WTC11 (cell line): ENCODE data around the gene PNPLA6. TPM values are rescaled to one million over a fixed set of nuclear protein-coding genes. Genes with fewer than 3 reads are reported as not detected.

Source experiments
- ATAC-seq: fragments of 200-7000 bp; cut with Tn5 transposase; 2 replicates; pipeline ENCODE4 v1.10.0; 2021; ENCODE audit warnings: mild to moderate bottlenecking, moderate library complexity
- CTCF ChIA-PET: fragments of 300-600 bp; sonication (Branson Sonifier 250); formaldehyde crosslinking; loops from one replicate; lab custom pipeline; 2021; ENCODE audit warnings: antibody characterized with exemption; lab: Charles Lee
- POLR2A ChIA-PET: fragments of 350-600 bp; sonication (Branson Sonifier 250); formaldehyde crosslinking; loops from one replicate; lab custom pipeline; 2021; ENCODE audit warnings: antibody characterized with exemption; lab: Charles Lee
- DNase-seq: peaks from one replicate; pipeline ENCODE4 v3.0.0; 2021; ENCODE audit warnings: low spot score
- H3K27ac Mint-ChIP-seq: 2 replicates; pipeline ENCODE4 v1.8.0; 2021; ENCODE audit warnings: mixed read lengths
- H3K27me3 Mint-ChIP-seq: 2 replicates; pipeline ENCODE4 v1.8.0; 2021; ENCODE audit warnings: low read depth, mild to moderate bottlenecking, moderate library complexity, mixed read lengths
- H3K36me3 Mint-ChIP-seq: 2 replicates; pipeline ENCODE4 v1.8.0; 2021; ENCODE audit warnings: mixed read lengths
- H3K4me1 Mint-ChIP-seq: 2 replicates; pipeline ENCODE4 v1.8.0; 2022; ENCODE audit warnings: mixed read lengths
- H3K4me3 Mint-ChIP-seq: 2 replicates; pipeline ENCODE4 v1.8.0; 2021; ENCODE audit warnings: mild to moderate bottlenecking, moderate library complexity, mixed read lengths
- H3K9me3 Mint-ChIP-seq: 2 replicates; pipeline ENCODE4 v1.8.0; 2021; ENCODE audit warnings: mixed read lengths
- ARID4B ChIP-seq: sonication (generic); formaldehyde crosslinking; IDR thresholded peaks from 2 replicates; pipeline ENCODE4 v1.8.0; 2023; ENCODE audit warnings: missing genetic modification reagents, mild to moderate bottlenecking, borderline replicate concordance
- ATF6 ChIP-seq: sonication (generic); formaldehyde crosslinking; IDR thresholded peaks from 2 replicates; pipeline ENCODE4 v1.8.1; 2023; ENCODE audit warnings: mild to moderate bottlenecking, missing genetic modification reagents
- ESRRA ChIP-seq: sonication (generic); formaldehyde crosslinking; IDR thresholded peaks from 2 replicates; pipeline ENCODE4 v1.8.1; 2022; ENCODE audit warnings: mild to moderate bottlenecking, missing genetic modification reagents, borderline replicate concordance
- GABPB1 ChIP-seq: sonication (generic); formaldehyde crosslinking; IDR thresholded peaks from 2 replicates; pipeline ENCODE4 v1.8.1; 2023; ENCODE audit warnings: mild to moderate bottlenecking, missing genetic modification reagents
- GTF2I ChIP-seq: fragments of 250-450 bp; sonication (Bioruptor Pico); conservative IDR thresholded peaks from 2 replicates; pipeline ENCODE4 v1.4.0; 2021; ENCODE audit warnings: mild to moderate bottlenecking
- NR1H2 ChIP-seq: sonication (generic); formaldehyde crosslinking; IDR thresholded peaks from 2 replicates; pipeline ENCODE4 v1.9.0; 2021; ENCODE audit warnings: mild to moderate bottlenecking, moderate library complexity, missing genetic modification reagents
- ZNF396 ChIP-seq: fragments of 250-450 bp; sonication (Bioruptor Pico); IDR thresholded peaks from 2 replicates; pipeline ENCODE4 v1.8.0; 2021; ENCODE audit warnings: mild to moderate bottlenecking, moderate library complexity, borderline replicate concordance
- ZSCAN18 ChIP-seq: fragments of 250-450 bp; sonication (Bioruptor Pico); IDR thresholded peaks from 2 replicates; pipeline ENCODE4 v2.1.2; 2022; ENCODE audit warnings: mild to moderate bottlenecking, moderate library complexity
- total RNA-seq: library from RNA; stranded (reverse); gene quantifications from 3 replicates; pipeline ENCODE4 v1.2.3, GENCODE V29; 2021
- TF ChIP-seq, protein P1 (sequence below): fragments of 250-450 bp; sonication (Bioruptor Pico); IDR thresholded peaks from 2 replicates; pipeline ENCODE4 v1.9.0; 2021; ENCODE audit warnings: moderate library complexity, mild to moderate bottlenecking, inconsistent platforms, borderline replicate concordance
- TF ChIP-seq, protein P2 (sequence below): sonication (generic); formaldehyde crosslinking; IDR thresholded peaks from 2 replicates; pipeline ENCODE4 v1.8.1; 2022; ENCODE audit warnings: low read depth, mild to moderate bottlenecking, moderate library complexity, missing genetic modification reagents, borderline replicate concordance
- TF ChIP-seq, protein P3 (sequence below): fragments of 250-450 bp; sonication (Bioruptor Pico); IDR thresholded peaks from 2 replicates; pipeline ENCODE4 v1.8.0; 2021; ENCODE audit warnings: mild to moderate bottlenecking
- TF ChIP-seq, protein P4 (sequence below): fragments of 200-600 bp; IDR thresholded peaks from 2 replicates; pipeline ENCODE4 v1.8.0; 2022; ENCODE audit warnings: antibody characterized with exemption

Gene PNPLA6
- total RNA-seq, 1 experiment from 2014 or later: 149 TPM

DNA sequence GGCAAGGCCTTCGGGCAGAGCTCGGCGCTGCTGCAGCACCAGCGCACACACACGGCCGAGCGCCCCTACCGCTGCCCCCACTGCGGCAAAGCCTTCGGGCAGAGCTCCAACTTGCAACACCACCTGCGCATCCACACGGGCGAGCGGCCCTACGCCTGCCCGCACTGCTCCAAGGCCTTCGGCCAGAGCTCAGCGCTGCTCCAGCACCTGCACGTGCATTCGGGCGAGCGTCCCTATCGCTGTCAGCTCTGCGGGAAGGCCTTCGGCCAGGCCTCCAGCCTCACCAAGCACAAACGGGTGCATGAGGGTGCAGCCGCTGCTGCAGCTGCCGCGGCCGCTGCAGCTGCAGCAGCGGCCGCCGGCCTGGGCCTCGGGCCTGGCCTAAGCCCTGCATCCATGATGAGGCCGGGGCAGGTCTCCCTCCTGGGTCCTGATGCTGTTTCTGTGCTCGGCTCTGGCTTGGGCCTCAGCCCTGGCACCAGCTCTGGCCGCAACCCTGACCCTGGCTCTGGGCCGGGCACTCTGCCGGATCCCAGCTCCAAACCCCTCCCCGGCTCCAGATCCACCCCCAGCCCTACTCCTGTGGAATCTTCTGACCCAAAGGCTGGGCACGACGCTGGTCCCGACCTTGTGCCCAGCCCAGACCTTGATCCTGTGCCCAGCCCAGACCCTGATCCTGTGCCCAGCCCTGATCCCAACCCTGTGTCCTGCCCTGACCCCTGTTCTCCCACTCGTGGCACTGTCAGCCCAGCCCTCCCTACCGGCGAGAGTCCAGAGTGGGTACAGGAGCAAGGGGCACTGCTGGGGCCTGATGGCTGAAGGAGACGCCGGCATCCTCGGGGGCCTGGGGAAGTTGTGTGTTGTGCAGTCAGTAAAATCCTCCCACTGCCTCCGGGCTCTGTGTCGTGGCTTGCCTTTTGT lies 15.1 kb upstream of the PNPLA6 start (continued):
- TF ChIP-seq, protein P1, sequence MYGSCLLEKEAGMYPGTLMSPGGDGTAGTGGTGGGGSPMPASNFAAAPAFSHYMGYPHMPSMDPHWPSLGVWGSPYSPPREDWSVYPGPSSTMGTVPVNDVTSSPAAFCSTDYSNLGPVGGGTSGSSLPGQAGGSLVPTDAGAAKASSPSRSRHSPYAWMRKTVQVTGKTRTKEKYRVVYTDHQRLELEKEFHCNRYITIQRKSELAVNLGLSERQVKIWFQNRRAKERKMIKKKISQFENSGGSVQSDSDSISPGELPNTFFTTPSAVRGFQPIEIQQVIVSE (CRISPR knock-in tag): no peak
- TF ChIP-seq GABPB1 (CRISPR knock-in tag): no peak
- TF ChIP-seq, protein P2, sequence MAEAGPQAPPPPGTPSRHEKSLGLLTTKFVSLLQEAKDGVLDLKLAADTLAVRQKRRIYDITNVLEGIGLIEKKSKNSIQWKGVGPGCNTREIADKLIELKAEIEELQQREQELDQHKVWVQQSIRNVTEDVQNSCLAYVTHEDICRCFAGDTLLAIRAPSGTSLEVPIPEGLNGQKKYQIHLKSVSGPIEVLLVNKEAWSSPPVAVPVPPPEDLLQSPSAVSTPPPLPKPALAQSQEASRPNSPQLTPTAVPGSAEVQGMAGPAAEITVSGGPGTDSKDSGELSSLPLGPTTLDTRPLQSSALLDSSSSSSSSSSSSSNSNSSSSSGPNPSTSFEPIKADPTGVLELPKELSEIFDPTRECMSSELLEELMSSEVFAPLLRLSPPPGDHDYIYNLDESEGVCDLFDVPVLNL: no peak
- TF ChIP-seq, protein P3, sequence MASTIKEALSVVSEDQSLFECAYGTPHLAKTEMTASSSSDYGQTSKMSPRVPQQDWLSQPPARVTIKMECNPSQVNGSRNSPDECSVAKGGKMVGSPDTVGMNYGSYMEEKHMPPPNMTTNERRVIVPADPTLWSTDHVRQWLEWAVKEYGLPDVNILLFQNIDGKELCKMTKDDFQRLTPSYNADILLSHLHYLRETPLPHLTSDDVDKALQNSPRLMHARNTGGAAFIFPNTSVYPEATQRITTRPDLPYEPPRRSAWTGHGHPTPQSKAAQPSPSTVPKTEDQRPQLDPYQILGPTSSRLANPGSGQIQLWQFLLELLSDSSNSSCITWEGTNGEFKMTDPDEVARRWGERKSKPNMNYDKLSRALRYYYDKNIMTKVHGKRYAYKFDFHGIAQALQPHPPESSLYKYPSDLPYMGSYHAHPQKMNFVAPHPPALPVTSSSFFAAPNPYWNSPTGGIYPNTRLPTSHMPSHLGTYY (CRISPR knock-in tag): no peak

GRCh38 chr19:7521551-7522071 lies 13.9 kb upstream of the PNPLA6 start:
- no peak for DNase-seq
- Mint-ChIP-seq H3K9me3 (no peaks in the 10 kb centered on the region), H3K36me3 (no peaks in the 10 kb centered on the region), H3K27me3 (no peaks in the 10 kb centered on the region; the same call in 1 of the 2 replicates), H3K4me3 (peak overlapping the region; percentile 77), H3K27ac (peak overlapping the region; percentile 21), H3K4me1 (peaks cover 15% of the 10 kb centered on the region)
- POLR2A ChIA-PET: interaction anchor here (0.7 to 2.0 kb wide), 7 partner anchors 8 to 29 kb away, joined by 3 to 16 read pairs (median 4); partner anchors contain the start of gene PNPLA6
- CTCF ChIA-PET: interaction anchor here (0.6 to 2.6 kb wide), 9 partner anchors 14 to 1832 kb away, joined by 3 to 12 read pairs (median 5); partner anchors contain the start of genes PNPLA6 and TRAPPC5
- peak; percentile 20 for ATAC-seq
- TF ChIP-seq GTF2I (CRISPR knock-in tag): peak; percentile 52; the same call in 1 of the 2 replicates
- no peak for TF ChIP-seq ZSCAN18 (CRISPR knock-in tag)

DNA sequence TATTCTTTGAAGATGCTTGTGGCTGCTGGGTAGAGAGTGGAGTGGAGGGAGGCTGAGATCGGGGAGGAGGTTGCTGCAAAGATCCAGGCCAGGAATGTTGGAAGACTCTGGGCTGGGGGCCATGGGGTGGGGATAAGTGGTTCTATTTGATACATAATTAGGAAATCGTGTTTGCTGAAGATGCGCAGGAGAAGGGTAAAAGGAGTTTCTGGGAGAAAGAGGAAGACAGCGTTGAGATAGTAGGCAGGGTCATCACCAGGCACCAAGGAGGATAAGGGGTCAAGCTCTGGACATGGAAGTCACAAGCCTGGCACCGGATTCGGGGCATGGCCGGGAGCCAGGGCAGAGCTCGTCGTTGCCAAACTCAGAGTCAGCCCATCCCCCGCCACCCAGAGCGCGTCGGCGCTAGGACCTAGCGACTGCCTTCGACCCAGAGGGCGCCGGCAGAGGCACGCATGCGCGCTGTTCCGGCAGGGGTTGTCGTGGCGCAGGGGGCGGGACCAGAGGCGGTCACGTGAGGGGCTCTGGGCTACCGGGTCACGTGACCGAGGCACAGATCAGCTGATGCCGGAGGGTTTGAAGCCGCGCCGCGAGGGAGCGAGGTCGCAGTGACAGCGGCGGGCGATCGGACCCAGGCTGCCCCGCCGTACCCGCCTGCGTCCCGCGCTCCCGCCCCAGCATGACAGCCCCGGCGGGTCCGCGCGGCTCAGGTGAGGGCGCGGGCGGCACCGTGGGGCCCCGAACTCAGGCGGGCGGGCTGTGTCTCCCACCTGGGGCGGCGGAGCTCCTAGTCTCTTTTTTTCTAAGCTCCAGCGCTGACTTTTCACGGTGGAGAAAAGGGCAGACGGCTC lies 13.2 kb upstream of the PNPLA6 start, which contains the start of gene MCOLN1:
TSS of gene MCOLN1 (plus strand) at position 553 of the 851 bp plus-strand sequence. CDS start at position 680, 127 bp downstream.
- Mint-ChIP-seq H3K36me3 (no peaks in the 10 kb centered on the region), H3K4me3 (peak within 1 kb of the TSS; percentile 77), H3K9me3 (no peaks in the 10 kb centered on the region), H3K27ac (peak within 1 kb of the TSS; percentile 21), H3K27me3 (no peaks in the 10 kb centered on the region; the same call in 1 of the 2 replicates), H3K4me1 (peaks cover 9% of the 10 kb centered on the region; the same call in 1 of the 2 replicates)
- DNase-seq (peak; percentile 100), ATAC-seq (peak; percentile 91)
- ChIA-PET POLR2A (interaction anchor here (0.6 to 2.0 kb wide), 10 partner anchors 9 to 28 kb away, joined by 3 to 16 read pairs (median 4); partner anchors contain the start of gene PNPLA6), CTCF (interaction anchor here (0.6 to 2.6 kb wide), 17 partner anchors 10 to 1833 kb away, joined by 3 to 12 read pairs (median 5); partner anchors contain the start of genes PNPLA6 and TRAPPC5)
- TF ChIP-seq, protein P4, sequence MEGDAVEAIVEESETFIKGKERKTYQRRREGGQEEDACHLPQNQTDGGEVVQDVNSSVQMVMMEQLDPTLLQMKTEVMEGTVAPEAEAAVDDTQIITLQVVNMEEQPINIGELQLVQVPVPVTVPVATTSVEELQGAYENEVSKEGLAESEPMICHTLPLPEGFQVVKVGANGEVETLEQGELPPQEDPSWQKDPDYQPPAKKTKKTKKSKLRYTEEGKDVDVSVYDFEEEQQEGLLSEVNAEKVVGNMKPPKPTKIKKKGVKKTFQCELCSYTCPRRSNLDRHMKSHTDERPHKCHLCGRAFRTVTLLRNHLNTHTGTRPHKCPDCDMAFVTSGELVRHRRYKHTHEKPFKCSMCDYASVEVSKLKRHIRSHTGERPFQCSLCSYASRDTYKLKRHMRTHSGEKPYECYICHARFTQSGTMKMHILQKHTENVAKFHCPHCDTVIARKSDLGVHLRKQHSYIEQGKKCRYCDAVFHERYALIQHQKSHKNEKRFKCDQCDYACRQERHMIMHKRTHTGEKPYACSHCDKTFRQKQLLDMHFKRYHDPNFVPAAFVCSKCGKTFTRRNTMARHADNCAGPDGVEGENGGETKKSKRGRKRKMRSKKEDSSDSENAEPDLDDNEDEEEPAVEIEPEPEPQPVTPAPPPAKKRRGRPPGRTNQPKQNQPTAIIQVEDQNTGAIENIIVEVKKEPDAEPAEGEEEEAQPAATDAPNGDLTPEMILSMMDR: no peak
- no peak for TF ChIP-seq ZNF396 (CRISPR knock-in tag)
- no peak for TF ChIP-seq ATF6 (CRISPR knock-in tag)
- no peak for TF ChIP-seq ESRRA (CRISPR knock-in tag)
- TF ChIP-seq ARID4B (CRISPR knock-in tag): peak; percentile 94; the same call in 1 of the 2 replicates
- TF ChIP-seq, protein P2: 0 out of 2 replicates have a peak, but pooled peaks have one; percentile 33
- no peak for TF ChIP-seq NR1H2
